GM12878 (cell line): ENCODE measurements around the gene MOK. TPM values are rescaled to one million over a fixed set of nuclear protein-coding genes. Genes with fewer than 3 reads are reported as not detected.

ENCODE experiments used
- ATAC-seq: fragments of 200-7000 bp; cut with Tn5 transposase; 3 replicates; pipeline ENCODE4 v1.9.1; 2020; ENCODE audit warnings: mild to moderate bottlenecking, moderate library complexity
- BruUV-seq: library from RNA; stranded (reverse); fragments of 400-500 nt; replicated peaks from 2 replicates; lab custom pipeline; 2021; lab: Mats Ljungman, UMichigan
- CTCF ChIA-PET: fragments of 300-600 bp; sonication (Branson Sonifier 250); formaldehyde crosslinking; extraction: SDS; loops from one replicate; lab custom pipeline; 2021; ENCODE audit warnings: inconsistent platforms; lab: Yijun Ruan, JAX
- POLR2A ChIA-PET: fragments of 350-600 bp; formaldehyde crosslinking; extraction: SDS; loops from one replicate; lab custom pipeline; 2021; ENCODE audit warnings: inconsistent platforms; lab: Charles Lee
- RAD21 ChIA-PET: fragments of 300-600 bp; sonication (Branson Sonifier 250); formaldehyde crosslinking; loops from one replicate; lab custom pipeline; 2023; ENCODE audit warnings: antibody characterized with exemption; ENCODE audit not compliant: unreplicated experiment; lab: Charles Lee
- SMC1A ChIA-PET: fragments of 300-600 bp; sonication (Branson Sonifier 250); formaldehyde crosslinking; loops from one replicate; lab custom pipeline; 2023; ENCODE audit not compliant: unreplicated experiment, uncharacterized antibody; lab: Charles Lee
- DNase-seq: peaks from one replicate; pipeline ENCODE4 v3.0.0-alpha.2; 2011; ENCODE audit warnings: low read depth, low spot score
- FAIRE-seq: peaks from 3 replicates; lab custom pipeline; 2011; peaks lifted over from hg19 to GRCh38; lab: Jason Lieb, UNC
- H2AFZ ChIP-seq: 2 replicates; pipeline ENCODE4 v1.6.0; 2011; ENCODE audit warnings: low read depth, low read length, control low read depth; ENCODE audit not compliant: control insufficient read depth
- H3K27ac ChIP-seq: 2 replicates; pipeline ENCODE4 v1.5.1; 2011; ENCODE audit warnings: control low read depth; ENCODE audit not compliant: control insufficient read depth, insufficient read depth
- H3K27me3 ChIP-seq, 2 experiments: replicated peaks in 1 of 2; 2 replicates each; pipeline versions ENCODE4 v1.6.0 to v1.6.1; 2011; ENCODE audit warnings: low read length in 1 of 2; ENCODE audit not compliant: control insufficient read depth in 2 of 2, insufficient read depth in 2 of 2
- H3K36me3 ChIP-seq, 2 experiments: 2 replicates each; pipeline ENCODE4 v1.5.1; 2011; ENCODE audit warnings: low read length in 1 of 2; ENCODE audit not compliant: control insufficient read depth in 2 of 2, insufficient read depth in 2 of 2
- H3K4me1 ChIP-seq: 2 replicates; pipeline ENCODE4 v1.6.1; 2011; ENCODE audit warnings: mild to moderate bottlenecking, low read length, moderate library complexity, mixed read lengths; ENCODE audit not compliant: control insufficient read depth, insufficient read depth
- H3K4me2 ChIP-seq: 2 replicates; pipeline ENCODE4 v1.6.0; 2011; ENCODE audit warnings: control low read depth; ENCODE audit not compliant: control insufficient read depth, insufficient read depth
- H3K4me3 ChIP-seq: fragments of 200-600 bp; sonication (generic); 2 replicates; pipeline ENCODE4 v1.5.1; 2016
- H3K79me2 ChIP-seq: 2 replicates; pipeline ENCODE4 v1.6.0; 2011; ENCODE audit warnings: low read length; ENCODE audit not compliant: control insufficient read depth, insufficient read depth
- H3K9ac ChIP-seq: 2 replicates; pipeline ENCODE4 v1.8.0; 2011; ENCODE audit warnings: low read length, control low read depth, mixed read lengths; ENCODE audit not compliant: control insufficient read depth, insufficient read depth
- H3K9me3 ChIP-seq: replicated peaks from 3 replicates; pipeline ENCODE4 v1.5.1; 2011; ENCODE audit warnings: mild to moderate bottlenecking, low read length; ENCODE audit not compliant: control insufficient read depth, insufficient read depth
- H4K20me1 ChIP-seq: 2 replicates; pipeline ENCODE4 v1.6.0; 2011; ENCODE audit not compliant: control insufficient read depth, insufficient read depth
- BCL3 ChIP-seq: IDR thresholded peaks from 2 replicates; pipeline ENCODE4 v1.6.1; 2011; ENCODE audit warnings: borderline replicate concordance, low read depth, mild to moderate bottlenecking, moderate library complexity, low read length; ENCODE audit not compliant: insufficient read depth, poor library complexity, severe bottlenecking
- GATAD2B ChIP-seq: fragments of 450-650 bp; conservative IDR thresholded peaks from 2 replicates; pipeline ENCODE4 v1.6.1; 2017; ENCODE audit warnings: low read depth, mild to moderate bottlenecking, moderate library complexity
- SREBF1 ChIP-seq: IDR thresholded peaks from 2 replicates; pipeline ENCODE4 v1.6.1; 2012; ENCODE audit warnings: mild to moderate bottlenecking, low read length
- USF2 ChIP-seq: IDR thresholded peaks from 2 replicates; pipeline ENCODE4 v1.6.1; 2011; ENCODE audit warnings: low read depth, low read length, improper control_type of control experiment, borderline replicate concordance
- WGBS: methylation state at CpG from one replicate; pipeline ENCODE4 v1.1.6; 2016; ENCODE audit warnings: low lambda C conversion rate; ENCODE audit not compliant: insufficient replicate concordance, insufficient coverage; ENCODE audit errors: missing lambda C conversion rate; 5-methylcytosine and 5-hydroxymethylcytosine counted together
- in situ Hi-C: fragments of 300-500 bp; cut with MboI; formaldehyde crosslinking; loops from 9 replicates; pipeline ENCODE4 v1.14.3; 2018; ENCODE audit warnings: mixed read lengths
- intact Hi-C: fragments of 100-400 bp; cut with micrococcal nuclease; formaldehyde crosslinking; loops from one replicate; pipeline ENCODE4 v1.14.2; 2022; ENCODE audit not compliant: unreplicated experiment
- polyA plus RNA-seq, 11 experiments: library from polyadenylated mRNA; depleted of rRNA in 4 of 11; unstranded in 6 of 11; stranded (reverse) in 5 of 11; fragments of >200 nt; fragmentation: Nextera tagmentation in 4 of 11; fragmentation: Illumina TruSeq in 1 of 11; extraction: Ambion mirVana in 4 of 11; extraction: Trizol in 1 of 11; gene quantifications; 1 replicate in 1 of 11; 2 replicates in 10 of 11; pipeline versions ENCODE4 v1.2.1 to v1.2.3, GENCODE V29; 2011 to 2016; ENCODE audit warnings: inconsistent platforms in 2 of 11, missing spikeins in 2 of 11, low read depth in 1 of 11
- total RNA-seq, 4 experiments: library from RNA; depleted of rRNA in 3 of 4; stranded (reverse); fragments of >200 nt in 3 of 4; fragmentation: Illumina TruSeq in 1 of 4; extraction: Trizol in 1 of 4; gene quantifications; 2 replicates each; pipeline versions ENCODE4 v1.2.1 to v1.2.3, GENCODE V29; 2013 to 2021

Gene MOK
- total and polyA plus RNA-seq, 10 of the 15 experiments (the other 5 are each of a cell fraction or from before 2014, with no cell fraction given): 0.10 to 3.0 (median 1.4) TPM

- Histone ChIP-seq H4K20me1 (no peaks in the 10 kb centered on the region), H3K27ac (no peak overlapping the region), H3K9me3 (no peaks in the 10 kb centered on the region), H3K4me3 (no peak overlapping the region), H3K27me3 (no peaks in the 10 kb centered on the region)
- intact Hi-C loops (no loop called here), in situ Hi-C loops (no loop called here)
- 57% methylated on average over 8 of the region's 8 CpGs for WGBS
- ChIA-PET CTCF (no interaction called here), RAD21 (no interaction called here), SMC1A (no interaction called here), POLR2A (no interaction called here)
- TF ChIP-seq SREBF1 (no peak), BCL3 (peak; percentile 77)
- TF ChIP-seq, all 136 proteins: peak for 1
- H3K36me3 ChIP-seq: no peaks in the 10 kb centered on the region
- no peak overlapping the region for H2AFZ ChIP-seq
- BruUV-seq: no TSS peak
- H3K4me1 ChIP-seq: no peaks in the 10 kb centered on the region
- ATAC-seq (no peak), DNase-seq (no peak), FAIRE-seq (no peak)
- H3K79me2 ChIP-seq: no peaks in the 10 kb centered on the region
- no peak overlapping the region for H3K9ac ChIP-seq
- H3K4me2 ChIP-seq: no peak overlapping the region
These were observed 25.1 kb downstream of the MOK start for GRCh38 chr14:102279688-102280348.

GRCh38 chr14:102279282-102279681, 25.7 kb downstream of the MOK start:
- no peak overlapping the region for H2AFZ ChIP-seq
- FAIRE-seq: no peak
- no peaks in the 10 kb centered on the region for H3K79me2 ChIP-seq
- RAD21 ChIA-PET: no interaction called here
- DNase-seq: no peak
- no TSS peak for BruUV-seq
- H3K4me2 ChIP-seq: no peak overlapping the region
- ATAC-seq: no peak
- no peaks in the 10 kb centered on the region for H4K20me1 ChIP-seq
- H3K36me3 ChIP-seq: no peaks in the 10 kb centered on the region
- H3K4me3 ChIP-seq: no peak overlapping the region
- intact Hi-C loops (no loop called here), in situ Hi-C loops (no loop called here)
- H3K9me3 ChIP-seq: no peaks in the 10 kb centered on the region
- POLR2A ChIA-PET: no interaction called here
- H3K27ac ChIP-seq: no peak overlapping the region
- no peaks in the 10 kb centered on the region for H3K4me1 ChIP-seq
- SMC1A ChIA-PET: no interaction called here
- 62% methylated on average over 3 of the region's 3 CpGs for WGBS
- no peak overlapping the region for H3K9ac ChIP-seq
- TF ChIP-seq USF2: no peak
- no peak for TF ChIP-seq GATAD2B
- CTCF ChIA-PET: no interaction called here
- no peaks in the 10 kb centered on the region for H3K27me3 ChIP-seq
